ENCODE results near the gene CD244. TPM values are rescaled to one million over a fixed set of nuclear protein-coding genes. Genes with fewer than 3 reads are reported as not detected.
"Not testable (repeated sequence)": the region's sequence is repeated elsewhere in the genome, so short reads cannot be mapped to it uniquely, and the experiment has no call there.

Gene CD244
- polyA plus RNA-seq, 2 of the 4 experiments (the other 2 are of a cell fraction): 0.03 TPM; not detected in 1

GRCh38 chr1:160883581-160884513 is 21.2 kb upstream of the CD244 start (continued):
- no peak for TF ChIP-seq HEYL (CRISPR knock-in tag; IDR thresholded peaks at IDR 0.05)
- TF ChIP-seq PBX3 (IDR thresholded peaks at IDR 0.05): no peak
- TF ChIP-seq RNF2 (IDR thresholded peaks at IDR 0.05; ENCODE audit: borderline replicate concordance, low read depth): no peak
- TF ChIP-seq EP300 (IDR thresholded peaks at IDR 0.05): no peak

- CTCF ChIA-PET: interaction anchor here (1.6 kb wide), 1 partner anchor 69 kb away, joined by 4 read pairs; no protein-coding TSS in a partner anchor
- Histone ChIP-seq H3K4me1 (no peaks in the 10 kb centered on the region), H3K4me2 (no peak overlapping the region), H3K4me3 (no peak overlapping the region), H3K9me3 (no peaks in the 10 kb centered on the region), H3K27ac (no peak overlapping the region)
- no peak for DNase-seq (ENCODE audit: low read depth in 1 of 2, low spot score in 1 of 2)
- POLR2A ChIA-PET: no interaction called here
- ATAC-seq: no peak
- WGBS (ENCODE audit: missing lambda C conversion rate): 73% methylated on average over 1 of the region's 1 CpG
- FAIRE-seq: no peak
- TF ChIP-seq MAX (IDR thresholded peaks at IDR 0.05) (no peak), KDM5A (IDR thresholded peaks at IDR 0.05) (no peak), HES2 (IDR thresholded peaks at IDR 0.05) (no peak), FOSB (CRISPR knock-in tag; IDR thresholded peaks at IDR 0.05) (no peak), EP300 (IDR thresholded peaks at IDR 0.05) (no peak), MAFK (IDR thresholded peaks at IDR 0.05; ENCODE audit: partially characterized antibody) (no peak)
These were observed 19.9 kb upstream of the CD244 start for GRCh38 chr1:160882582-160882981.

GRCh38 chr1:160881264-160881663 is 18.6 kb upstream of the CD244 start:
- POLR2A ChIA-PET; H3K27ac ChIP-seq; H3K4me3 ChIP-seq; ATAC-seq; H3K4me1 ChIP-seq; H3K4me2 ChIP-seq; H3K9me3 ChIP-seq; CTCF ChIA-PET; FAIRE-seq; DNase-seq (ENCODE audit: low read depth in 1 of 2, low spot score in 1 of 2): not testable (repeated sequence)
- 47% methylated on average over 7 of the region's 7 CpGs for WGBS (ENCODE audit: missing lambda C conversion rate)

- no peak for TF ChIP-seq HEYL (CRISPR knock-in tag; IDR thresholded peaks at IDR 0.05)
- no peak for TF ChIP-seq HDAC2 (IDR thresholded peaks at IDR 0.05)
- no peak for TF ChIP-seq NPAS2 (CRISPR knock-in tag; IDR thresholded peaks at IDR 0.05; ENCODE audit: borderline replicate concordance)
- TF ChIP-seq RCOR1 (IDR thresholded peaks at IDR 0.05; ENCODE audit: low read depth, low read length): no peak
- TF ChIP-seq TP53 (CRISPR knock-in tag; IDR thresholded peaks at IDR 0.05): no peak
- TF ChIP-seq KDM5A (IDR thresholded peaks at IDR 0.05): no peak
- Histone ChIP-seq H3K4me1 (no peaks in the 10 kb centered on the region), H3K9me3 (no peaks in the 10 kb centered on the region), H3K4me3 (no peak overlapping the region), H3K4me2 (no peak overlapping the region), H3K27ac (no peak overlapping the region)
- WGBS (ENCODE audit: missing lambda C conversion rate): 52% methylated on average over 3 of the region's 3 CpGs
- FAIRE-seq (no peak), DNase-seq (ENCODE audit: low read depth in 1 of 2, low spot score in 1 of 2) (no peak), ATAC-seq (no peak)
- ChIA-PET POLR2A (no interaction called here), CTCF (interaction anchor here (1.1 to 1.6 kb wide), 2 partner anchors 37 to 71 kb away, joined by 3 to 7 read pairs; no protein-coding TSS in a partner anchor)
These were observed 17.5 kb upstream of the CD244 start for GRCh38 chr1:160880216-160880615.

GRCh38 chr1:160879056-160879455 is 16.4 kb upstream of the CD244 start:
- Histone ChIP-seq H3K4me1 (no peaks in the 10 kb centered on the region), H3K9me3 (no peaks in the 10 kb centered on the region), H3K4me2 (no peak overlapping the region), H3K27ac (no peak overlapping the region), H3K4me3 (no peak overlapping the region)
- WGBS (ENCODE audit: missing lambda C conversion rate): 43% methylated on average over 8 of the region's 8 CpGs
- DNase-seq (ENCODE audit: low read depth in 1 of 2, low spot score in 1 of 2) (no peak), ATAC-seq (no peak), FAIRE-seq (no peak)
- ChIA-PET POLR2A (no interaction called here), CTCF (interaction anchor here (1.1 to 1.6 kb wide), 3 partner anchors 36 to 111 kb away, joined by 3 to 7 read pairs (median 6); no protein-coding TSS in a partner anchor)
- no peak for TF ChIP-seq EHF (CRISPR knock-in tag; IDR thresholded peaks at IDR 0.05)
- no peak for TF ChIP-seq ESRRA (IDR thresholded peaks at IDR 0.05; ENCODE audit: borderline replicate concordance, low read length)
- no peak for TF ChIP-seq HEYL (CRISPR knock-in tag; IDR thresholded peaks at IDR 0.05)
- no peak for TF ChIP-seq NFE2L2 (conservative IDR thresholded peaks at IDR 0.05; ENCODE audit: low read length)
- TF ChIP-seq POLR2A (IDR thresholded peaks at IDR 0.05; ENCODE audit: low read length): no peak
- TF ChIP-seq EP300 (IDR thresholded peaks at IDR 0.05): no peak
- TF ChIP-seq PBX3 (IDR thresholded peaks at IDR 0.05): no peak
- TF ChIP-seq SREBF2 (IDR thresholded peaks at IDR 0.05): no peak
- no peak for TF ChIP-seq CEBPB (IDR thresholded peaks at IDR 0.05)
- TF ChIP-seq BHLHE40 (IDR thresholded peaks at IDR 0.05; ENCODE audit: low read depth, low read length): no peak
- TF ChIP-seq RCOR1 (IDR thresholded peaks at IDR 0.05; ENCODE audit: low read depth, low read length): no peak
- no peak for TF ChIP-seq EHMT2 (IDR thresholded peaks at IDR 0.05; ENCODE audit: low read depth)
- no peak for TF ChIP-seq ZFP36 (IDR thresholded peaks at IDR 0.05; ENCODE audit: borderline replicate concordance, partially characterized antibody)
- TF ChIP-seq PHF8 (IDR thresholded peaks at IDR 0.05; ENCODE audit: borderline replicate concordance, low read depth): no peak
- no peak for TF ChIP-seq ATOH8 (CRISPR knock-in tag; IDR thresholded peaks at IDR 0.05; ENCODE audit: low read depth)
- TF ChIP-seq CHD2 (IDR thresholded peaks at IDR 0.05; ENCODE audit: low read length, partially characterized antibody): no peak
